ENCODE measurements around the gene CNTNAP2.

CNTNAP2 gene

GRCh38 chr7:147635288-147635687 is 1518.7 kb downstream of the CNTNAP2 start:
- DNase-seq (ENCODE audit: low read depth, low spot score), result no peak

- no peak for DNase-seq (ENCODE audit: low read depth, low spot score)
Observed at GRCh38 chr7:147636553-147636952, 1520.0 kb downstream of the CNTNAP2 start.

GRCh38 chr7:147638566-147638965 is 1522.0 kb downstream of the CNTNAP2 start:
- DNase-seq (ENCODE audit: low read depth, low spot score), result no peak

- no peak for DNase-seq (ENCODE audit: low read depth, low spot score)
Observed at GRCh38 chr7:147639037-147639436, 1522.4 kb downstream of the CNTNAP2 start.

GRCh38 chr7:147639751-147640150 is 1523.2 kb downstream of the CNTNAP2 start:
- DNase-seq (ENCODE audit: low read depth, low spot score), result no peak

- DNase-seq (ENCODE audit: low read depth, low spot score), result no peak
Observed at GRCh38 chr7:147640821-147641220, 1524.2 kb downstream of the CNTNAP2 start.

- no peak for DNase-seq (ENCODE audit: low read depth, low spot score)
Observed at GRCh38 chr7:147646568-147646967, 1530.0 kb downstream of the CNTNAP2 start.

- no peak for DNase-seq (ENCODE audit: low read depth, low spot score)
Observed at GRCh38 chr7:147650991-147651390, 1534.4 kb downstream of the CNTNAP2 start.

- no peak for DNase-seq (ENCODE audit: low read depth, low spot score)
Observed at GRCh38 chr7:147651601-147652000, 1535.0 kb downstream of the CNTNAP2 start.

GRCh38 chr7:147653456-147653855 is 1536.9 kb downstream of the CNTNAP2 start:
- no peak for DNase-seq (ENCODE audit: low read depth, low spot score)

- DNase-seq (ENCODE audit: low read depth, low spot score), result no peak
Observed at GRCh38 chr7:147658392-147658967, 1541.9 kb downstream of the CNTNAP2 start.

GRCh38 chr7:147659036-147659995 is 1542.7 kb downstream of the CNTNAP2 start:
- DNase-seq (ENCODE audit: low read depth, low spot score), result no peak

- no peak for DNase-seq (ENCODE audit: low read depth, low spot score)
Observed at GRCh38 chr7:147664541-147664940, 1547.9 kb downstream of the CNTNAP2 start.

- no peak for DNase-seq (ENCODE audit: low read depth, low spot score)
Observed at GRCh38 chr7:147670759-147671158, 1554.2 kb downstream of the CNTNAP2 start.

- no peak for DNase-seq (ENCODE audit: low read depth, low spot score)
Observed at GRCh38 chr7:147674705-147675104, 1558.1 kb downstream of the CNTNAP2 start.

GRCh38 chr7:147678943-147679342 is 1562.3 kb downstream of the CNTNAP2 start:
- no peak for DNase-seq (ENCODE audit: low read depth, low spot score)

GRCh38 chr7:147681530-147681929 is 1564.9 kb downstream of the CNTNAP2 start:
- no peak for DNase-seq (ENCODE audit: low read depth, low spot score)

- no peak for DNase-seq (ENCODE audit: low read depth, low spot score)
Observed at GRCh38 chr7:147700702-147701101, 1584.1 kb downstream of the CNTNAP2 start.

GRCh38 chr7:147707926-147708325 is 1591.3 kb downstream of the CNTNAP2 start:
- no peak for DNase-seq (ENCODE audit: low read depth, low spot score)

GRCh38 chr7:147708871-147709270 is 1592.3 kb downstream of the CNTNAP2 start:
- no peak for DNase-seq (ENCODE audit: low read depth, low spot score)

GRCh38 chr7:147711447-147711846 is 1594.8 kb downstream of the CNTNAP2 start:
- DNase-seq (ENCODE audit: low read depth, low spot score), result no peak

GRCh38 chr7:147721962-147722830 is 1605.6 kb downstream of the CNTNAP2 start:
- DNase-seq (ENCODE audit: low read depth, low spot score), result no peak

All from activated CD4-positive, CD25-positive, alpha-beta regulatory T cell treated with anti-CD3 and anti-CD28 coated beads, Interleukin-2, amount 50 U/mL, for 16 hours (primary cell).